Esophagus squamous epithelium (tissue), 4 donors: ENCODE data around the gene COA7.

Source experiments
- POLR2A ChIP-seq, 4 donors: fragments of 450-650 bp; IDR thresholded peaks; one replicate each; pipeline ENCODE4 v1.6.1; 2017; ENCODE audit warnings: antibody characterized with exemption in 4 of 4, mild to moderate bottlenecking in 4 of 4, moderate library complexity in 3 of 4
- TF ChIP-seq, protein P1 (sequence below), 6 experiments: fragments of 450-650 bp in 4 of 6; fragments of 200-600 bp in 2 of 6; sonication (generic) in 2 of 6; IDR thresholded peaks; one replicate each; pipeline ENCODE4 v1.5.1; 2016 to 2019; ENCODE audit warnings: antibody characterized with exemption in 6 of 6, mild to moderate bottlenecking in 4 of 6, moderate library complexity in 4 of 6

DNA sequence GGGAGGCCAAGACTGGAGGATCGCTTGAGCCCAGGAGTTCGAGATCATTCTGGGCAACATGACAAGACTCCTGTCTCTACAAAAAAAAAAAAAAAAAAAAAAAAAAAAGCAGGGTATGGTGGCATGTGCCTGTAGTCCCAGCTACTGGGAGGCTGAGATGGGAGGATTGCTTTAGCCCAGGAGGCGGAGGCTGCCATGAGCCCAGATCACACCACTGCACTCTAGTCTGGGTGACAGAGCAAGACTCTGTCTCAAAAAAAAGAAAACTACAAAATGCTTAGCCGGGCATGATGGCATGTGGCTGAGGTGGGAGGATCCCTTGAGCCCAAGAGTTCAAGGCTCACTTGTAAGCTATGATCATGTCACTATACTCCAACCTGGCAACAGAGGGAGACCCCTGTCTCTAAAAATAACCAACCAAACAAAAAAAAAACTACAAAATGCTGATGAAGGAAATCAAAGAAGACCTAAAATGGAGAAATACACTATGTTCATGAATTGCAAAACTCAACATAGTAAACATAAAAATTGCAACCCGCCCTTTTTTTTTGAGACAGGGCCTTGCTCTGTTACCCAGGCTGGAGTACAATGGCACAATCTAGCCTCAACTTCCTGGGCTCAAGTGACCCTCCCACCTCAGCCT lies 44.8 kb downstream of the COA7 start:
- TF ChIP-seq, protein P1, sequence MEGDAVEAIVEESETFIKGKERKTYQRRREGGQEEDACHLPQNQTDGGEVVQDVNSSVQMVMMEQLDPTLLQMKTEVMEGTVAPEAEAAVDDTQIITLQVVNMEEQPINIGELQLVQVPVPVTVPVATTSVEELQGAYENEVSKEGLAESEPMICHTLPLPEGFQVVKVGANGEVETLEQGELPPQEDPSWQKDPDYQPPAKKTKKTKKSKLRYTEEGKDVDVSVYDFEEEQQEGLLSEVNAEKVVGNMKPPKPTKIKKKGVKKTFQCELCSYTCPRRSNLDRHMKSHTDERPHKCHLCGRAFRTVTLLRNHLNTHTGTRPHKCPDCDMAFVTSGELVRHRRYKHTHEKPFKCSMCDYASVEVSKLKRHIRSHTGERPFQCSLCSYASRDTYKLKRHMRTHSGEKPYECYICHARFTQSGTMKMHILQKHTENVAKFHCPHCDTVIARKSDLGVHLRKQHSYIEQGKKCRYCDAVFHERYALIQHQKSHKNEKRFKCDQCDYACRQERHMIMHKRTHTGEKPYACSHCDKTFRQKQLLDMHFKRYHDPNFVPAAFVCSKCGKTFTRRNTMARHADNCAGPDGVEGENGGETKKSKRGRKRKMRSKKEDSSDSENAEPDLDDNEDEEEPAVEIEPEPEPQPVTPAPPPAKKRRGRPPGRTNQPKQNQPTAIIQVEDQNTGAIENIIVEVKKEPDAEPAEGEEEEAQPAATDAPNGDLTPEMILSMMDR (IDR thresholded peaks at IDR 0.05), result no peak
- no peak for TF ChIP-seq POLR2A (IDR thresholded peaks at IDR 0.05)
